Stimulated activated CD4-positive, alpha-beta T cell treated with anti-CD3 and anti-CD28 coated beads, Interleukin-15, amount 100 ng/mL, for 48 hours (primary cell): ENCODE measurements around the gene COIL.

Experiments
- DNase-seq, 2 donors: peaks; one replicate each; pipeline ENCODE4 v3.0.0-alpha.2; 2020; ENCODE audit warnings: low read depth in 2 of 2

Gene COIL

DNA sequence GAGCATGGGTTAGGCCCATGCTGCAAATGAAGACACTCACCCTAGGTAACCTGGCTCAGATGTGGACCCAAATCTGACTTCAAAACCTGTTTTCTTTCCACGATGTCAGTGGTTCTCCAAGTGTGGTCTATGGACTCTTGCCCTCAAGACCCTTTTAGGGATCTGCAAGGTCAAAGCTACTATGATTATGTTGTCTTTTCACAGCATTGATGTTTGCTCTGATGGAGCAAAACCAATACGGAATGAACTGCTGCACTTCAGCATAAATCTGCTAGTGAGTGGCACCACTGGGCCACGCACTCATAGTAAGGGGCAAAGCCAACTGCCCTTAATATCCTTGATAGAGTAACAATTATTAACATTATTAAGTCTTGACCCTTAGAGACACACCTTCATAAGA is 25.4 kb downstream of the COIL start:
- no peak for DNase-seq

DNA sequence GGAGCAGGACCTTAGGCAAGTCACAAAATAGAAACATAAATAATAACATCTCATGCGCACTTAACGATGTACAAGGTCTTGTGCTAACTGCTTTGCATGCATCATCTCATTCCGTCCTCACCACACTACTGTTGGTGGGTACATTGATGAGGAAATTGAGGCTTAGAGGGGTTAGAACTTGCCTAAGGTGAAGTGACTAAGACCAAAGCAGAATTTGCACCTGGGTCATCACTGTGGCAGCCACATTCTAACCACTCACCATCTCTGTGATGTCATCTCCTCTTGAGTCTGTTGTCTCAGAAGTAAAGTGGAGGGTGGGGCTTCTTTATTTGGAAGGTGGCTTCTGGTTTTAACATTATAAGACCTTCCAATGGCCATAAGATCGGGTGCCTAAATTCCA is 26.6 kb downstream of the COIL start:
- no peak for DNase-seq

GRCh38 chr17:56933868-56934267 is 27.0 kb downstream of the COIL start:
- no peak for DNase-seq

DNA sequence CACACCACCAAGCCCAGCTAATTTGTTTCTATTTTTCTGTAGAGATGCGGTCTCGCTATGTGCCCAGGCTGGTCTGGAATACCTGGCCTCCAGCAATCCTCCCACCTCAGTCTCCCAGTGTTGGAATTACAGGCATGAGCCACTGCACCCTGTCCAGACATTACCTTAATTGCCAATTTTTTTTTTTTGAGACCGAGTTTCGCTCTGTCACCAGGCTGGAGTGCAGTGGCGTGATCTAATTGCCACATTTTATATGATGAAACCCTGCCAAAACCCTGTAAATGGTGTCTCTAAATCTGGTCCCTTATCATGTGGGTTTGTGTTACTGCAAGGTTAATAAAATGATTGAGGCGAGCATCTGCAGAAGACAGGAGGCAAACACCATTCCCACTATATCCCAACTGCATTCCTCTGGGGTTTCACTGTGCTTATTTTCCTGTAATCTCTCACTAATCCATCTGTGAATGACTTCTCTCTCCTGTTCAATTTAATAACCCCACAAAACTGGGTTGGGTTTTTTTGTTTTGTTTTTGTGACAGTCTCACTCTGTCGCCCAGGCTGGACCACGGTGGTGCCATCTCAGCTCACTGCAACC is 27.6 kb downstream of the COIL start:
- no peak for DNase-seq

GRCh38 chr17:56930739-56931337 is 30.0 kb downstream of the COIL start:
- no peak for DNase-seq

DNA sequence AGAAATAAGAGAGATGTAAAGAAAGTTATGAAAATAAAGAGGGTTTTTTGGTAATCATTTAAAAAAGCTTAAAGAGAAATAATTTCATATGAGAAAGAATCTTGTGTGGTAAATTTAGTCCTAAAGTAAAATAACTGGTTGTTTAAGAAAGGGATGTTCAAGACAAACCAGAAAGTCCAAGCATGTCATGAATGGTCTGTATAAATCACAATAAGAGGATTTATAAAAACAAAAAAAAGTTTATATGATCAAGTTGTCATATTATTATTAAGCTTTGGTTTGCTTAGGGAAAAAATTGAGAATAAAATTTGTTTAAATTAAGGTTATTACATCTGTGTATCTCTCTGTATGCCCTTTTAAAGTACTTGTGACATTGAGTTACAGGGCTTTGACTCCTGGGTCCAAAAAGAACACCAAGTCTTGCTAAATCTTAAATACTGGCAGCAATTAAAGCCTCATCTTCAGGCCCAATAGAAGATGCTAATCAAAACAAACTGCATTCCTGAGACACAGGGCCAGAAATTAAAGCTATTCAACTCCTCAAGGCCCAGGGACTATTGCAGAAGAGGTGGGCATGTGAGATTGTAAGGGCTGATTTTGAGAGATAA is 31.4 kb downstream of the COIL start:
- DNase-seq: no peak

DNA sequence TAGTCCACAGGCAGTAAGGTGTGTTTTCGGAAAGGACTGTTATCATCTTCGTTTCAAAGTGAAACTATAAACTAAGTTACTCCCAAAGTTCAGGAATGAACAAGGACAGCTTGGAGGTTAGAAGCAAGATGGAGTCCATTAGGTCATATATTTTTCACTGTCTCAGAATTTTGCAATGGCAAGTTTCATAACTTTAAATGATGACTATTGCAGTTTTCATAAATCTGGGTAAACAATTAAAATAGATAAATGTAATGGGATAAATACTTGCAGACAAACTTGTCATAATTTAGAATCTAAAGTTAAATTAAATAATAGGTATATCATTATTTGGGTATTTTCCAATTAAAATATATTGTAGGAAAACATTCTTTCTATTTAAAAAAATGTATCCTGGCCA is 32.3 kb downstream of the COIL start:
- DNase-seq: no peak

DNA sequence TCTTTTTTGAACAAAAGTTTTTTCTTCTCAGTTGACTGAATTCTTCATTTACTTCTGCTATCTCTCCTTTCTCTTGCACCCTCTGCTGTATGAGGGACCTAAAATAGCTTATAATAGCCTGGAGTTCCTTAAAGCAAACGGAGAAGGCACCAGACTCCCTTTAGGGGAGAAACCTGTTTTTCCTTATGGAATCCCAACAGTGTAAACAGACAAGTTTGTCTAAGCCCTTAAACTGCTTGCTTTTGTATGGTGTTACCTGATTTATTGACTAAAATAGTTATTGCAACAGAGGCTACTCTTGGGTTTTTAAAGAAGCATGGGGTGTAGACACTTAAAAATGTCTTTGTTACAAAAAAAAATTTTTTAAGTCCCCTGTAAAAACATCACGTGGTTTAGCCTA is 34.1 kb downstream of the COIL start:
- DNase-seq: no peak

DNA sequence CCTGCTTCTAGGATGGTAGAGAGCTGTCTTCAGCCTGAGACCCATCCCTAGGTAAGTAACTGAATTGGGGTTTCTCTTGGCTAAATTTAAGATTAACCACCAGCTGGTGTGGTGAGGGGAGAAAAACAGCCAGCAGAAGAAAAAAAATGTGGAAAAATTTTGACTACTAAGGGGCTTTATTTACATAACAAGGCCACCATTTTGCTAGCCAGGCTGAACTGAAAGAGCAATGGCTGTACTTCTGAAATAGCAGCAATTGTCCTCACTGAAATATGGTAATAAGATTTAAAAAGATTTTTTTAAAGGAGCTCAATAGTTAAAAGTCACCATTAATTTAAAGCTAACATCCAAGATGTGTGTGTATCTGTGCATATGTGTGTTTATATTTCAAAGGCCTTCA is 34.6 kb downstream of the COIL start:
- no peak for DNase-seq

- DNase-seq: no peak
These were observed 35.8 kb downstream of the COIL start for GRCh38 chr17:56925088-56925487.

GRCh38 chr17:56919717-56920116 is 41.1 kb downstream of the COIL start:
- DNase-seq: no peak

GRCh38 chr17:56918916-56919315 is 41.9 kb downstream of the COIL start:
- no peak for DNase-seq

GRCh38 chr17:56917559-56918296 is 43.1 kb downstream of the COIL start:
- no peak for DNase-seq

GRCh38 chr17:56914581-56915273 is 46.1 kb downstream of the COIL start:
- DNase-seq: no peak

DNA sequence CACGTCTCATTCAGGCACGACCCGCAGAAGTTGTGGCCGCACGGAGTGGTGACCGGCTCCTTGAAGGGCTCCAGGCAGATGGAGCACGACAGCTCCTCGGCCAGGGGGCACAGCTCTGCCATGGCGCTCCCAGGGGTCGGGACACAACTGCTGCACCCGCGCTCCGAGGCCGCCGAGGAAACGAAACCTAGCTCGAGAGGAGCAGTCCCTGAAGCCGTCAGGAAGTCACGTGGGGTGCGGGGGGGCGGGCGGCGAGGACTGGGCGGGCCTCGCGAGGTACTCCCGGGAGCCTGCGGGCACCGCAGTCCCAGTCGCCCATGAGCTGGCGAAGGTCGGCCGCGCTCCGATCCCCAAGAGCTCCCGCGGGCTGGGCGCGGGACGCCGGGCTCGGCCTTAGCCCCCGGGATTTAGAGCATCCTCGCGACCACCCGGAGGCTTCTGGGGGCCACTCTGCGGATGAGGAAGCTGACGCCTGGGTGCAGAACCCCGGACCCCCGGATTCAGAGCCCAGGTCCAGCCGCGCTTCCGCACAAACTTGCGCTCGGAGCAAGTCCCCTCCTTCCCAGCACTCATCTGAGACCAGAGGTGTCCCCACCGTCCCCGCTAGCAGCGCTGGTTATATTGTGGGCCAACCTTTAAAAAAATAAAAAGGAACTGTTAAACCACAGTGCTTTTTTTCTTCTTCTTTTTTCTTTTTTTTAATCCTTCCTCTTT is 46.8 kb downstream of the COIL start, which contains the start of gene TRIM25:
TSS of gene TRIM25 (minus strand) at position 183 of the 714 bp plus-strand sequence. CDS start at position 122, 61 bp downstream.
- peak; percentile 85 to 86 for DNase-seq

DNA sequence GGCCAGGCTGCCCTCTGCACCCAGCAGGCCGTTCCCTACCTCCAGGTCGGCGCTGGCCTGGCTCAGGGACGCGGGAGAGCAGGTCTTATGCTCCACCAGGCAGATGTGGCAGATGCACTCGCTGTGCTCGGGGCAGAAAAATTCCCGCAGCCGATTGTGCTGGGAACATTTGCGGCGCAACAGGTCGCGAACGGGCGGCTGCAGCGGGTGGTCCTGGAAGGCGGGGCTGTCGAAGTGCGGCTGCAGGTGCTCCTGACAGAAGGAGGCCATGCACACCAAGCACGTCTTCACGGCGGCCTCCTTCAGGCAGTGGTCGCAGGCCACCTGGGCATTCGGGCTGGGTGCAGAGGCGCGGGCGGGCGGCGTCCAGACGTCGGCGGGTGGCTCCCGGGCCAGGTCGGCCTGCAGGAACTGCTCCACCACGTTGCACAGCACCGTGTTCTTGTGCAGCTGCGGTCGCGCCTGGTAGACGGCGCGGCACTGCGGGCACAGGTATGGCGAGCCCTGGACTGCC is 47.4 kb downstream of the COIL start:
- DNase-seq: no peak

DNA sequence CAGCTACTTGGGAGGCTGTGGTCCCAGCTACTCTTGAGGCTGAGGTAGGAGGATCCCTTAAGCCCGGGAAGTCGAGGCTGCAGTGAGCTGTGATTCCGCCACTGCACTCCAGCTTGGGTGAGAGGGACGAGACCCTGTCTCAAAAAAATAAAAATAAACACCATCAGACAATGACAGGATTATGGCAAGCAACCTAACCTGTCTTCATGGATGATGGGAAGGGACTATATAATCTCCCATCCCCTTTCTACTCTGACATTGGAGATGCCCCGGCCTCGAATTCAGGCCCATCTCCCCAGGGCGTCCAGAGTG is 47.9 kb downstream of the COIL start:
- no peak for DNase-seq

- DNase-seq: no peak
These were observed 48.5 kb downstream of the COIL start for GRCh38 chr17:56912105-56912999.

- DNase-seq: no peak
These were observed 50.2 kb downstream of the COIL start for GRCh38 chr17:56910509-56911235.
